NCI-H146 (cell line): Measurements from ENCODE around the gene PVR.
A peak's percentile ranks its signal among the peaks of the same experiment; 100 is the strongest.
"Not testable (repeated sequence)": the region's sequence is repeated elsewhere in the genome, so short reads cannot be mapped to it uniquely, and the experiment has no call there.

ENCODE experiments used
- DNase-seq: peaks from one replicate; lab custom pipeline; 2025; lab: John Stamatoyannopoulos, UW

PVR gene

DNA sequence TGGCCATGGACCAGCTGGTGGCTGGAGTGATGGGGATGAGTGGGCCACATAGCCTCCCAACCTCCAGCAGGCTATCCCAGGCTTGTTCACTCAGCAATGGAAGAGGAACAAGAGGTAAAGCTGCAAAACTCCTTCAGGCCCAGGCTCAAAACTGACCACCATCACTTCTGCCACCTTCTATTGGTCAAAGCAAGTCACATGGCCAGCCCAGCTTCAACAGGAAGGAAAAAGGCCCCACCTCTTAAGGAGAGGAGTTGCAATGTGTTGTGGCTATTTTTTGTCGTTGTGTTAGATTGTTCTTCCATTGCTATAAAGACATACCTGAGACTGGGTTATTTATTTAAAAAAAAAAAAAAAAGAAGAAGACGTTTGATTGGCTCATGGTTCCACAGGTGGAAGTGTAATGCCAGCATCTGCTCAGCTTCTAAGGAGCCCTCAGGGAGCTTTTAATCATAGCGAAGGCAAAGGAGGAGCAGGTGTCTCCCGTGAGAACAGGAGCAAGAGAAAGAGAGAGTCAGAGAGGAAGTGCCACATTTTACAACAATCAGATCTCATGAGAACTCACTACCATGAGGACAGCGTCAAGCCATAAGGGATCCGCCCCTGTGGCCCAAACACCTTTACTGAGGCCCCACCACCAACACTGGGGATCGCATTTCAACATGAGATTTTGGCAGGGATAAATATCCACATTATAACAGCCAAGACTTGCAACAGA lies 24.9 kb upstream of the PVR start:
- DNase-seq = no peak

DNA sequence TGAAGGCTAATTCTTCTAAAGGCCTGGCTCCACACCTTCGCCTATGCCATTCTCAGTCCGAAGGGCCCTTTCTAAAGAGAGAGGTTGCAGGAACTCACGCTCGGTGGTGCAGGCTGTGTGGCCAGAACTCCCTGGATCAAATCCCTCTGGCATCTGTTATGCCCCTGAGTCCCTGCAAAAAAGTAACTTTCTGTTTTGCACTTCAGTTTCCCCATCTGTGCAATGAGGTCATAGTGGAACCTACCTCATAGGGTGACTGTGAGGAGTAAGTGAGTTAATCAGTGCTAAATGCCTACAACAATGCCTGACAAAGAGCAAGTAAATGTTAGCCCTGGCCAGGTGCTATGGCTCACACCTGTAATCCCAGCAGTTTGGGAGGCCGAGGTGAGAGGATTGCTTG lies 23.0 kb upstream of the PVR start:
- DNase-seq = no peak

DNA sequence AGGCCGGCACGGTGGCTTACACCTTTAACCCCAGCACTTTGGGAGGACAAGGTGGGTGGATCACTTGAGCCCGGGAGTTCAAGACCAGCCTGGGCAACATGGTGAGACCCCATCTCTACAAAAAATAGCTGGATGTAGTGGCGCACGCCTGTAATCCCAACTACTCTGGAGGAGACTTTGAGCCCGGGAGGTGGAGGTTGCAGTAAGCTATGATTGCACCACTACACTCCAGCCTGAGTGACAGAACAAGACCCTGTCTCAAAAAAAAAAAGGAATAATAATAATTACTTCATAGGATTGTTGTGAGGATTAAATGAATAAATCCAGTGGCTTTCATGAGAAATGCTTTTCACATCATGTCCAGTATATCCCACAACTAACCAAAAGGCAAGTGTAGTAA lies 22.3 kb upstream of the PVR start:
- DNase-seq = no peak

DNA sequence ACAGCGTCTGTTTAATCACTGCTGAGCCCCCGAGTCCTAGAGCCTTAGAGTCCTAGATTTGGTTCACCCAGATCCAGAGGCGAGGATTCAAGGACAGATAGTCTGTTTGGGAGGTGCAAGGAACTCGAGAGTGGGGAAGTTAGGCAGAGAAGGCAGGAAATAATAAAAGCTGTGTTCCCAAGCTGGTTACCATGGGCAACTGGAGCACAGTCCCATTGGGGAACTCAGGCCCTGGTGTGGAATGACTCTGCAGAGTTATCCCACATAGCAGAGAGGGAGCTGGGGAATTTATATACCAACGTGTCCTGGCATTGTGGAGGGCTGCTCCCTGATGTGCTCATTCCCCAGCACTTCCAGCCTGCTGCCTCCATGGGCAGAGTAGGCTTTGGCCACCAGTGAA lies 20.6 kb upstream of the PVR start:
- no peak for DNase-seq

DNA sequence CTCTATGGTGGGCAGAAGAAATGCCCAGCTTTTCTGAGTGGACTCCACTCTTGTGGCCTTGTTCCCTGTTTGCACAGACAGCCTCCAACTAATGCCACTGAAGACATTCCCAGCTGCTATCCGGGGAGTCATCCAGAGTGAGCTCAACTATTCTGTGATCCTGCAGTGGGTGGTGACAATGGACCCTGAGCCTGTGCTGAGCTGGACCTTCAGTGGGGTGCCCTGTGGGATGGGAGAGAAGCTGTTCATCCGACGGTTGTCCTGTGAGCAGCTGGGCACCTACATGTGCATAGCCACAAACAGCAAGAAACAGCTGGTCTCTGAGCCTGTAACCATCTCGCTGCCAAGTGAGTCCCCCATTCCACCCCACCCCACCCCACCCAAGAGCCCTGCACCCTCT lies 20.1 kb upstream of the PVR start:
- DNase-seq = no peak

DNA sequence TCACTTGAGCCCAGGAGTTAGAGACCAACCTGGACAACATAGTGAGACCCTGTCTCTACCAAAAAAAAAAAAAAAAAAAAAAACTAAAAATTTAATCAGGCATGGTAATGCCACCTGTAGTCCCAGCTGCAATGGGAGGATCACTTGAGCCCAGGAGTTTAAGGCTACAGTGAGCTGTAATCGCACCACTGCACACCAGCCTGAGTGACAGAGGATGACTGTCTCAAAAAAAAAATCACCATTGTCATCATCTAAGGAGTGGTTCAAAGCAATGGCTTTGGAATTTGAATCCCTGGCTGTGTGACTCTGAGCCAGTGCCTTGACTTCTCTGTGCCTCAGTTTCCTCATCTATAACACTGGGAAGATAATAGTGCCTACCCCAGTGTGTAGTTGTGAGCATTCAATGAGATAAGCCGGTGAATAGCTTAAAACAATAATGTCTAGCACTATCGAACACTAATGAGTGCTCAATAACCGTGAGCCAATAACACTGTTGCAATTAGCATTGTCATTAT lies 18.8 kb upstream of the PVR start:
- DNase-seq = no peak

DNA sequence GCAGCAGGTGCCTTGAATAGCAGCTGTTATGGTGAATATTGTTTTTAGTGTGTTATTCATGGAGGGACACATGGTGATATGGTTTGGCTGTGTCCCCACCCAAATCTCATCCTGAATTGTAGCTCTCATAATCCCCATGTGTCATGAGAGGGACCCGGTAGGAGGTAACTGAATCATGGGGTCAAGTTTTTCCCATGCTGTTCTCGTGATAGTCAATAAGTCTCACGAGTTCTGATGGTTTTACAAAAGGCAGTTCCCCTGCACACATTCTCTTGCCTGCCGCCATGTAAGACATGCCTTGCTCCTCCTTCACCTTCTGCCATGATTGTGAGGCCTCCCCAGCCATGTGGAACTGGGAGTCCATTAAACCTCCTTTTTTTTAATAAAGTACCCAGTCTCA lies 18.1 kb upstream of the PVR start:
- DNase-seq = not testable (repeated sequence)

DNA sequence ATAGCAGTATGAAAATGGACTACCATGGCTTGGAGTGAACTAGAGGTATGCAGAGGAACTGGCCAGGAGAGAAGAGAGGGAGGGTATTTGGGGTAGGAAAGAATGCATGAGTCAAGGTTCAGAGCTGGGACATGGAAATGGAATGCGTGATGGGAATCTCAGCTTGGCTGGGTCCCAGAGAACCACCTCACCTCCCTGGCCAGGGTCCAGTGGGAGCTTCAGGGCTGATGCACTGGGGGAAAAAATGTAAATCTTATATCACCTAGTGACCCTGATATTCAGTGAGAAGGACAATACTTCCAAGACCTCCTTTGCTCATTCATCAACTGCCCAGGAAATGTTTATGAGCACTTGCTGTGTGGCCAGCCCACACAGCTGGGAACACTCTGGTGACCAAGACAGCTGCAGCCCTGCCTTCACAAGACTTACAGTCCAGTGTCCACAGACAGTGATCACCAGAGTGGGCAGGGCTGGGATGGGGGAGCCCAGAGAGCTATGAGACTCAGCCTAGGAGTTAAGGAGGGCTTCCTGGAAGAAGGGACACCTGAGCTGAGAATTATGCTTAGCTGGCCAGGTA lies 17.6 kb upstream of the PVR start:
- DNase-seq = no peak

DNA sequence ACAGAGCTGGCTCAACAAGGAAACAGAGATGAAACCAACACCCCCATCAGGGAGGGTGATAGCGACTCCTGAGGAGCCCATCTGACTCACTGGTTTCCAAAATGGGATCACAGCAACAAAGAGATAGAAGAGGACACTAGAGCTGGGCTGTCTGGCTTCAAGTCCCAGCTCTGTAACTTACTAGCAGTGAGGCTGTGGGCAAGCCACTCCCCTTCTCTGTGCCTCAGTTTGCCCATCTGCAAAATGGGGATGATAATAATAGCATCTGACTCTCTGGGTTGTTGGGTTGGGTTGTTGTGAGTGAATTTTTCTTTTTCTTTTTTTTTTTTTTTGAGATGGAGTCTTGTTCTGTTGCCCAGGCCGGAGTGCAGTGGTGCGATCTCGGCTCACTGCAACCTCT lies 16.1 kb upstream of the PVR start:
- no peak for DNase-seq

DNA sequence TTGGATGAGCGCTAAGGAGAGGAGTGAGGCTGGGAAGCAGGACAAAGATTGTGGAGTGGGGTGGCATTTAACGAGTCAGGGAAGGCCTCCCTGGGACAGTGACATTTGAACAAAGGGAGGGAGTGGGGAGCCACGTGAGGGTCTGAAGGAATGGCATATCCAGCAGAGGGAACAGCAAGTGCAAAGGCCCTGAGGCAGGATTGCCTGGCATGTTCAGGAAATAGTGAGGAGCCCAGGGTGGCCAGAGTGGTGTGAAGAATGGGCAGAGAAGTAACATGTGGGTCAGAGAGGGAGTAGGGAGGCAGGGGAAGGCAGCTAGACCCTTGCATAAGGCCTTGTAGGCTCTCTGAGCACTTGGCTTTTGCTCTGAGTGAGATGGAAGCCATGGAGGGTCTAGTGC lies 14.9 kb upstream of the PVR start:
- no peak for DNase-seq

DNA sequence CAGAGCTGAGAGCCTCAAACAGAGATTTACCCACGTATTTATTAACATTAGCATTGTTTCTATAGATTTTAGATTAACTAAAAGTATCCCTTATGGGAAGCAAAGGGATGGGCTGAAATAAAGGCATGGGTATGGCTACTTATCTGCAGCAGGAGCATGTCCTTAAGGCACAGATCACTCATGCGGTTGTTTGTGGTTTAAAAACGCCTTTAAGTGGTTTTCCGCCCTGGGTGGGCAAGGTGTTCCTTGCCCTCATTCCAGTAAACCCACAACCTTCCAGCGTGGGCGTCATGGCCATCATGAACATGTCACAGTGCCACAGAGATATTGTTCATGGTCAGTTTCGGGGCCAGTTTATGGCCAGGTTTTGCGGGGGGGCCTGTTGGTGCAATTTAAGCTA lies 12.1 kb upstream of the PVR start:
- not testable (repeated sequence) for DNase-seq

DNA sequence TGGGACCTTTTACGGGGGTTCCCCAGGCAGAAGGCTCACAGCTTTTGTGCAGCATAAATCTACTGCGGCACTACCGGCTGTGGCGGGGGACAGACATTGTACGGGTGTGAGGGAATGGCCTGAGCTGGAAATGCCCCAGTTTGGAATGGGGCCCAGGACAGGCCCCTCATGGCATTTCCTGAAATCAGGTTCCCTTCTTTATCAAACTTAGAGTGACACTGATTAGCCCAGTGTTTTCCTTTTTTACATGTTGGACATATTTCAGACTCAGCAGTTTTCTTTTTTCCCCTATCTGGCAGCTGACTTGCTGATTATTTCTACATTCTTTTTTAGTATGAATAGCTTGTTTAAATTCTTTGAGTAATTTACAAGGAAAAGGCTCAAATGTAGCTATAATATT lies 9.7 kb upstream of the PVR start:
- DNase-seq = not testable (repeated sequence)

DNA sequence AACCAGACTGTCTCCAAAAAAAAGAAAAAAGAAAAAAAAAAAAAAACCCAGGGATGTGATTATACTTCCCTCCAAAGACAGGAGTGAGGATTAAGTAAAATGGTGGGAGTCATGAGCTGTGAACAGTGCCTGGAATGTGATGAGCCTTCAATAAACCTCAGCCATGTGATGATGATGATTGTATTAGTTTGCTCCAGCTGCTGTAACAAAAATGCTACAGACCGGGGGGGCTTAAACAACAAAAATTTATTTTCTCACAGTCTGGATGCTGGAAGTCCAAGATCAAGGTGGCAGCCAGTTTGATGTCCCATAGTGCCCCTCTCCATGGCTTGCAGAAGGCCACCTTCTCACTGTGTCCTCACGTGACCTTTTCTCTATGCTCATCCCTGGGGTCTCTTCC lies 8.9 kb upstream of the PVR start:
- DNase-seq = no peak

DNA sequence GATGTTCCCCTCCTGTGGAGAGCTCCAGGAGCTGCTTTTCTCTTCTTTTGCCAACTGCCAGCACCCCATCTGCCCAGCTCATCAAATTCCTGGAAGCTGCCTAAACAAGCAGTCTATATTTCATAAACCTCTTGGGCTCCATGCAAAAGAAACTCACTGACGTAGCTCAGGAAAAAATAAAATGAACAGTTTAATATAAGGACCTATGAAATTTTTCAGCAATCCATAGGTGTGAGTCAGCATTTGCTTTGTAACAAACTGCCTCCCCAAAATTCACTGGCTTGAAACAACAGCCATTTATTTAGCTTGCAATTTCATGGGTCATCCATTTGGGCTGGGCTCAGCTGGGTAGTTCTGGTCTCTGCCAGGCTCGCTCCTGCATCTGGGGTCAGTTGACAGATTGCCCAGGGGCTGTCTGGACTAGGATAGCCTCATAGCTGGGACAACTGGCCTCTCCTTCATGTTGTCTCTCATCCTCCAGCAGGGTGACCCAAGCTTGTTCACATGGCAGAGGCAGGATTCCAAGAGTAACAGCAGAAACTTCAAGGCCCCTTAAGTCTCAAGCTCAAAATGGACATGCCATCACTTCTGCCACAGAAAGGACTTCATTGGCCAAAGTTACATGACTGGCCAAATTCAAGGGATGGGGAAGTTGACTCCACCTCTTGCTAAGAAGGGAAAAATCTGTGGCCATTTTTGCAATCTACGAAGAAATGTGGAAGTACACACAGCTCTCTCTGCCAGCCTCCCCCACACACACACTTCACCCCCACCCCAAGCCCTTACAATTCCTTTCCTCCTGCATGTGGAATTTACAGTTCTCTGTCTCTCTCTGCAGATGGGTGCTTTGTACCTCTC lies 7.9 kb upstream of the PVR start:
- DNase-seq = no peak

DNA sequence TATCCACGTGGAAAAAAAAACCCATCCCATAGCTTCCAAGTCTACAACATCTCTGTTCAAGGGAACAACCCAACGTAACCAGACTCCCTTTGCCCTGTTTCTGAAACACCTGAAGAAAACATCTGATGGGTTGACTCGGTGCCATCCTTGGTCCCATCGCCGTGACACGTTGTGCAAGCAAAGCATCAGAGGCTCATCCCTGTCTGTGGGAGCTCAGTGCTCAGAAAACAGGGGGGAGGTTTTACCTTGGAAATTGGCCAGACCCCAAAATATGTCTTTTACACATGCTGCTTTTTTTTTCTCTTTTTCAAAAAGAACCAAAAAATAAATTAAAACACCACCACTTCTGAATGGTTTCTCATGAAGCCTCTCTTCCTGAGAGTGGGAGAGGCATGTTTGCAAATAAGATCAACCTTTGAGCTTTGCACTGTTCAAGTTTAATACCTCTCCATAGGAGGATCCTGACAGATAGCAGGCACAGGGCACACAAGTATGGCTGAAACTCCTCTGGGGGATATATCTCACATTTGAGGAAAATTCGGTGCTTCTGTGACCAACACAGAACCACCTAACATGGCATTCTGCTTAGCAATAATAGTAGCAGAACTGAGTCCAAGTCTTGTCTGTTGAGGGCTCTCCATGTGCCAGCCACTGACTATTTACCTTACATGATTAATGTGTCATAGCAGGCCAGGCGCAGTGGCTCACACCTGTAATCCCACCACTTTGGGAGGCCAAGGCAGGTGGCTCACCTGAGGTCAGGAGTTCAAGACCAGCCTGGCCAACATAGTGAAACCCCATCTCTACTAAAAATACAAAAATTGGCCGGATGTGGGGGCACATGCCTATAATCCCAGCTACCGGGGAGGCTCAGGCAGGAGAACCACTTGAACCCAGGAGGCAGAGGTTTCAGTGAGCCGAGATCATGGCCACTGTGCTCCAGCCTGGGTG lies 7.0 kb upstream of the PVR start:
- DNase-seq = no peak

DNA sequence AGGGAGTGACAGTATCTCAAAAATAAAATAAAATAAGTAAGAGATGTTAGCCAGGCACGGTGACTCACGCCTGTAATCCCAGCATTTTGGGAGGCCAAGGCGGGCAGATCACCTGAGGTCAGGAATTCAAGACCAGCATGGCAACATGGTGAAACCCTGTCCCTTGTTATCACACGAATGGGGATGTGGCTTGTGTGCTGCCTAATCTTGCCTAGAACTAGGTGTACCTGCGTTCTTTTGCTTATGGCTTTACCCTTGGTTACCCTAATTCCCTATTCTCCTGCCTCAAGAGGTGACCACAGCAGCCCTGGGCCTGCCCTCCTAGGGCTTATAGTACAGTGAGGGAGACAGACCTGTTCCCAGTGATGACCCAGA lies 6.3 kb upstream of the PVR start:
- no peak for DNase-seq

DNA sequence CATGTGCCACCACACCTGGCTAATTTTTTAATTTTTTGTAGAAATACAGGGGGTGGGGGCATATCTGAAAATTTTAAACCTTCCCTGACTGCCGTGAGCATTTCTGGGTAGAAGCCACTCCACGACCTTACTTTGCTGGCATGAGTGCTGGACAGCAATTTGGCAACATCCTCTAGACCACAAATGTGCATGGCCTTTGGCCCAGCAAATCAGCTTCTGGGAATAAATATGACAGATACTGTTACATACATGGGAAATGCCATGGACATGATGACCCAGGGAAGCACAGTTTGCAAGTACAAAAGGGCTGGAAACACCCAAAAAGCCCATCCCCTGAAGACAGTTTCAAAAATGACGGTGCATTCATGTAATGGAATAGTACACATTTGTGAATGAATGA lies 3.2 kb upstream of the PVR start:
- no peak for DNase-seq

DNA sequence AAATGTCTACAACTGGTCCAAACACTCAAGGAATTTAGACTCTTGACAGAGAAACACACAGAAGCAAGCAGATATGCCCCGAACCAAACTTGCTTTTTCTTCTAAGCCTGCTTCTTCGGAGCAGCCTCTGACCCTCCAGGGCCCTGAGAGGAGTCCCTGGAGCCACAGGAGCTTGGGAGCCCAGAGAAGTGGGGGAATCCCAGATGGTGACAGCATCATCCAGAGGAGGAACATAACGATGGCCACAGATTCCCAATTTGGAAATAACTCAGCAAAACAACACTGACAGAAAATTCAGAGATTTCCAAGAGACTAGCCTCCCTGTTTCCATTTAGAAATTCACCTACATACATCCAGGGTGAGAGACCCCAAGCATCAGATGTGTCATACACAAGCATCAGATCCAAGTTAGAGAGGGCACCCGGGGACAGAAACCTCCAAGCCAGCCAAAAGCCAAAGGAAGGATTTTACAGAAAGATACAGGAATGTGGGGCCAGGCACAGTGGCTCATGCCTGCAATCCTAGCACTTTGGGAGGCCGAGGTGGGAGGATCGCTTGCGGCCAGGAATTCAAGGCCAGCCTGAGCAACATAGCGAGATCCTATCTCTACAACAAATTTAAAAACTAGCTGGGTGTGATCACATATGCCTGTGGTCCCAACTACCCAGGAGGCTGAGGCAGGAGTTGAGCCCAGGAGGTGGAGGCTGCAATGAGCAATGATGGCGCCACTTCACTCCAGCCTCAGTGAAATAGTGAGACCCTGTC lies 2.0 kb upstream of the PVR start:
- DNase-seq = no peak

DNA sequence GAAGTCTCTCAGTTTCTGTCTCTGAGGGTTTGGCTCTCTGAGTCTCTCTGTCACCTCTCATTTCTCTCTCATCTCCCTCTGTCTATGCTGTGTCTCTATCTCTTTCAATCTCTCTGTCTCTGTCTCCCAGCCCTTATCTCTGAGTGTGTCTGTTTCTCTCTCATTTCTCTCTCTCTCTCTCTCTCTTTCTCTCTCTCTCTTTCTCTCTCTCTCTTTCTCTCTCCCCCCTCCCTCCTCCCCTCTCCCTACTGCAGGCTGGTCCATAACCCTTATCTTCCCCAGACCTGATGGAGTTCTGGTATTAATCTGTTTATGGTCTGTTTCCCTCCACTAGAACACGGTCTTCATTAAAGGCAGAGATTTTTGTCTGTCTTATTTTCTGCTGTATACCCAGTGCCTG lies 1.3 kb upstream of the PVR start:
- no peak for DNase-seq

DNA sequence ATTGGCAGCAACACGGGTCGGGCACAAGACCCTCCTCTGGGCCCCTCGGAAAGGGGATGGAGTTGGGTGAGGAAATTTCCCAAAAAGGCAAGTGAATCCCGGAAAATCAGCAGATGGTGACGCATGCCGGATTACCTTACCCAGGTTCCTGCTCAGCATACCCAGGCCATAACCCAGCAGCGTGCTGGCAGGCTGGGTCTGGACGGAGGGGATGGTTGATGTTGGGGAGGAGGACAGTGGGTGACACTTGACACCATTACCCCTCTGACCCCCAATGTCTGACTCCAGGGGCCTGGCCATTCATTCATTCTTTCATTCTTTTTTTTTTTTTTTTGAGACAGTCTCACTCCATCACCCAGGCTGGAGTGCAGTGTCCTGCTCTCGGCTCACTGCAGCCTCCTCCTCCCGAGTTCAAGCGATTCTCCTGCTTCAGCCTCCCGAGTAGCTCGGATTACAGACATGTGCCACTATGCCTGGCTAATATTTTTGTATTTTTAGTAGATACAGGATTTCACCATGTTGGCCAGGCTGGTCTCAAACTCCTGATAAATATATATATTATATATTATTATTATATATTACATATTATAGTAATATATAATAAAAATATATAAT lies 799 bp downstream of the PVR start:
- DNase-seq = peak; percentile 59
